GM18868 (cell line): ENCODE data around the gene SRSF11.

Source experiments
- ATAC-seq: cut with Tn5 transposase; IDR thresholded peaks from one replicate; pipeline ENCODE4 v1.9.1; 2021; ENCODE audit warnings: mild to moderate bottlenecking, moderate library complexity; ENCODE audit not compliant: unreplicated experiment

SRSF11 gene

GRCh38 chr1:70220517-70221237, 503 bp upstream of the SRSF11 start:
- ATAC-seq, result peak; percentile 1

- ATAC-seq, result no peak
Observed at GRCh38 chr1:70222716-70223235, 1.6 kb downstream of the SRSF11 start.

DNA sequence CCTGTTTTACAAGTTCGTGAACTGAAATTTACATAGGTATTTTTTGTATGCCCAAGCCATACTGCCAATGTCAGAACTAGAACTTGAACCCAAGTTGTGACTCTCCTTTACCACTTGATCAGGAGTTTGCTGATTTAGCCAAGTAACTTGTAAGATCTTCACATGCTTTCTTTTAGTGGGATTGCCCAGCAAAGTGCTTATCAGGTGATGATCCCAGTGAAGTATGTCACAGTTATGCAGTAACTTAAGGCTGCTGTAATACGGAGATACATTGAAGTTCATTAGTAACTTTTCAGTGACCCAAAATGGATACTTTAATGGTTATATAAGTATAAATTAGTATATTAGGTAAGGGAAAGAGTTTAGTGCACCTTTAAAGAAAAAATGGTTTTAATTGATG, 3.8 kb downstream of the SRSF11 start:
- ATAC-seq, result no peak

DNA sequence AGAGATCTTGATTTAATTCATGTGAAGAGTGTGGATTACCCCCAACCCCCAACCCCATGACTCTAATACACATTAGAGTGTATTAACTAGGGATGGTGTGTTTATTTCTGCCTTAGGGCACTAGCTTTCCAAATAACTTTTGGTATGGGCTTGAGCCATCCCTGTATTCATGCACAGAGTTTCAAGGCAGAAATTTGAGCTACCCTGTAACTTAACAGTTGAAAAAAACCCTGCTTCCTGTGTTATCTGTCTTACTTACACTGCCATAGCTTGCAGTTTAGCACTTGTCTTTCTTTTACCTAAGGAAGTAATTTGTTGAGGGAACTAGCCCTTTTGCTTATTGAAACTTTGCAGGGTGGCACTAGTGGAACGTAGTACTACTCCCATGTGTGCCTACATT, 6.3 kb downstream of the SRSF11 start:
- ATAC-seq, result peak; percentile 49

DNA sequence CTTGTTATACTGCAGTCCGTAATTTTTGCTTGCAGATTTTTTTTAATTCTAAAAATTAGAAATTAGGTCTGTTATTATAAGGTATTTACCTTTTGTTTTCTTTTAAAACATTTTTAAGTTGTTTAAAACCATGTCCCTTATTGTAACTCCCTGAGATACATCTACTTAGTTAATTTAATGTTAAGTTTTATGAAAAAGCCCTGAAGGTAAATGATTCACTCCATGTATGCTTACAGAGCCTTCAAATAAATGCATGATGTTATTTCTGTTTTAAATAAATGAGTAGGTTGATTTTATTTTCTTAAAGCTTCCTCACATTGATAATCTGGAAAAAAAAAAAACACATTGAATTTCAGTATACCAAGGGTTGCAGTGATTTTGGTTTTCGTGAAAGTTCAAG, 7.5 kb downstream of the SRSF11 start:
- no peak for ATAC-seq

GRCh38 chr1:70231475-70231874, 10.3 kb downstream of the SRSF11 start:
- ATAC-seq, result no peak

DNA sequence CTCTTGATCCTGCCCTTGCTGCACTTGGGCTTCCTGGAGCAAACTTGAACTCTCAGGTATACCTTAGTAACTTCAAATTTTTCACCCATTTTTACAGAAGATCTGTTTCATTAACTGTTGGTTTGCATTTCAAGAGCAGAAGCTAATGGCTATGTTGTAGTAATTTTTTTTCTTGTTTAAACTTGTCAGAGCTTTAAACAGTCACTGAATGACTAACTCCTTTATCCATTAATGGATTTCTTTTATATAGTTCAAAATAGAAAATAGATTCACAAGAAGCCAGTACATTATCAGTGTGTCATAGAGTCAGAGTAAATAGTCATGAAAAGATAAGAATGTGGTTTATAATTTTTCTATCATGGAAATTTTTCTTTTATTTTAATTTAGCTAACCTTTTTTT, 13.6 kb downstream of the SRSF11 start:
- no peak for ATAC-seq

DNA sequence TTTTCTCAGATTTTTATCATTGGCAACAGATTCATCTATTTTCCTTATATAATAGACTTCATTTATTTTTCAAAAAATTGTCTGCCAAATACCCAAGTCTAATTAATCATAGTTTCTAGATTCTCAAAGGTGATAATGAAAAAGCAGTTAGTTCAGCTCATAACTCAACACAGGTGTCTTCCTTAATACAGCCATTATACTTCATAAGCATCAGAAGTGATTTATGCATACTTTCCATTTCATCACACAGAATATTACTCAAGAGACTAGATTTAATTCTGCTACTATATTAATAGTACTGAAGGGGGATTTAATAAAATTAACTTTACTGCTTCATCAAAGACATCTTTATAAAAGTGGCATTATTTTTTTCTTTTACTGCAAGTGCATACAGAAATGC, 18.8 kb downstream of the SRSF11 start:
- no peak for ATAC-seq

GRCh38 chr1:70247122-70247521, 25.9 kb downstream of the SRSF11 start:
- ATAC-seq, result no peak

GRCh38 chr1:70247768-70248167, 26.6 kb downstream of the SRSF11 start:
- no peak for ATAC-seq

DNA sequence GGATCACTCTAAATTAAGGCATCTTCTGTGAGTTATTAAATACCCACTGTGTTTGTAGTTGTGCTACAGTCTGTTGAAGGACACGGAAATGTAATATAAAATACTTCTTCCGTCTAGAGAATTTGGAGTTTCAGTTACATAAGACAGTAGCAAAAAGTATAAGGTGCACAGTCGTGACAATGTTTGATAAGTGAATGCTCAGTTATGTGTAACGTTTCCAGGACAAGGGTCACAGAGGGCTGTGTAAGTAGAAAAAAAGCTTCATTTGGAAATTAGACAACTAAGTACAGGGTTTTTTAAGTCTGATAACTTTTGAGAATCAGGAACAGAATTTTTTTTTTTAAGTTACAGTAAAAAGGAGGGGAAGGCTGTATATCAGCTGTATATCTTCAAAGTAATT, 27.5 kb downstream of the SRSF11 start:
- ATAC-seq, result no peak

DNA sequence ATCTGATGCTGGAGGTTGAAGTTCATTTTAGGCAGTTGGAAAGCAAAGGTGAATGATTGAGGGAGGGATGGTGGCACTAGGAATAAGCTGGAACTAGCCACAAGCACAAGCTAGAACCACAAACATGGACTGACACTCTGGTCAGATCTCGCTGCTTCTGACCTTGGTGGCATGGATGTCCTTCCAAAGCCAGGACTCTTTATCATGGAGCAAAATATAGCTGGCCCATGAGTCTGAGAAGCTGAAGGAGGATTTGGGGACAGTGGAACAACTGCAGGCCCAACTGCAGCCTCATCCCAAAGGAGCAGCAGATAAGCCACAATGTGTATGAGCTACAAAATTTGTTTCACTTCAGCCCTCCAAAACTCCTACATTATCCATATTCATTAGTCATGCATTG, 35.5 kb downstream of the SRSF11 start:
- no peak for ATAC-seq

GRCh38 chr1:70264839-70265238, 43.7 kb downstream of the SRSF11 start:
- ATAC-seq, result no peak

GRCh38 chr1:70265946-70266345, 44.8 kb downstream of the SRSF11 start:
- ATAC-seq, result no peak

DNA sequence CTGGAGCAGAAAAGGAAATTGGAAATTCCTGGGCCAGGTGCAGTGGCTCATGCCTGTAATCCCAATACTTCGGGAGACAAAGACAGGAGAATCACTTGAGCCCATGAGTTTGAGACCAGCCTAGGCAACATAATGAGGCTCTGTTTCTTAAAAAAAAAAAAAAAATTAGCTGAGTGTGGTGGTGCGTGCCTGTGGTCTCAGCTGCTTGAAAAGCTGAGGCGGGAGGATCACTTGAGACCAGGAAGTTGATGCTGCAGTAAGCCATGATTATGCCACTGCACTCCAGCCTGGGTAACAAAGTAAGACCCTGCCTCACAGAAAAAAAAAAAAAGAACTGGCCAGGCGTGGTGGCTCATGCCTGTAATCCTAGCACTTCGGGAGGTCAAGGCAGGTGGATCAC, 56.7 kb downstream of the SRSF11 start:
- ATAC-seq, result no peak

- no peak for ATAC-seq
Observed at GRCh38 chr1:70278710-70279109, 57.5 kb downstream of the SRSF11 start.

DNA sequence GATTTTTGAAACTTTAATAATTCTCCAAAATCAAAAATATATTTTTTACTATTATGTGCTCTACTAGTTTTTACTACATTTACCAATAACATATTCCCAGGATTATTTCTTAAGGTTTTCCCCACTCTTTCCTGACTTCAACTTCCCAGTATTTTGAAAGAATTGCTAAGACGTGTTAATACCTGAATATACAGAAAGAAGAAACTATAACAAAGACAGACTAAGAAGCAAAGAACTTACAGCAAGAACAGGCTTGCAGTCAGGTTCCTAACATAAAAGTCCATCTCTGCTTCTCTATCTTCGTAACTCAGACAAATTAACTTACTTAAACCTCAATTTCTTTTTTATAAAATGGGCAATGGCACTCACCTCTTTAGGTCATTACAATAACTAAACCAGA, 63.2 kb downstream of the SRSF11 start:
- ATAC-seq, result no peak

- no peak for ATAC-seq
Observed at GRCh38 chr1:70286453-70286852, 65.3 kb downstream of the SRSF11 start.

DNA sequence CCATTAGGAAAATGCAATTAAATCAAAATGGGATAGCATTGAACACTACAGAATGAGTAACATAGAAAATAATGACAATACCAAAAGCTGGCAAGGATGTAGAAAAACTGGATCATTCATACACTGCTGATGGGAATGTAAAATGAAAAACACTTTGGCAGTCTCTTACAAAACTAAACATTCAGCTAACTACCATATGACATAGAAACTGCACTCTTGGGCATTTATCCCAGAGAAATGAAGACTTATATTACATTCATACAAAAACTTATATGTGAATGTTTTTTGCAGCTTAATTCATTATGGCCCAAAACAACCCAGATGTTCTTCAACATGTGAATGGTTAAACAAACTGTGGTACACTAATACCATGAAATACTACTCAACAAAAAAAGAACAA, 67.0 kb downstream of the SRSF11 start:
- no peak for ATAC-seq

- ATAC-seq, result no peak
Observed at GRCh38 chr1:70290218-70290617, 69.0 kb downstream of the SRSF11 start.

DNA sequence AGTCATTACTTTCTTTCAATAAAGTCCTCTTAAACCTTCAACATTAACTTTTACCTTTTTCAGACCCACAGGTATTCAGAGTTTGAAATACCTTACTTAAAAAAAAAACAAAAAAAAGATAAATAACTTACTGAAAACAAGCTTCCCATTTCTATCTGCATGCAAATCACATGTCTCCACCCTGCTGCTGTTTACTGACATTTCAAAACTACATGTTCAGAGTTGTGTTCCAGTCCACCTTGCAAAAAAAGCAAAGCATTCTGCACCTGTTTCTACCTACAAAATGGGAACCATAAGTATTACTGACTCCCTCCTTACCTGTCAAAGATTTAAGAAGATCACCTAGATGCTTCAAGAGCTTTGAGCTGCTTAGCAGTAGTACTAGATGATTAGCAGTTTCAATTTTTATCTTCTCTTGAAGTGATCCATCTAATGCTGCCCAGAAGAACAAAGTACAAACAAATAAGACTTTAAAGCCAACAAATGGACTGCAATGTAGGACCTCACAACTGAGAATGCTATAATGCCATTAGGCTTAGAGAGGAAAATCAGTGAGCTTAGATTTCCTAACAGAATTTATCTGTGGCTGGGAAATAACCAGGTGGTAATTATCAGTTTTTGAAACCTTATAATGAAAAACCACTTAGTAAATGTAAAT, 72.1 kb downstream of the SRSF11 start:
- ATAC-seq, result no peak

GRCh38 chr1:70295749-70296148, 74.6 kb downstream of the SRSF11 start:
- no peak for ATAC-seq

GRCh38 chr1:70299472-70299871, 78.3 kb downstream of the SRSF11 start:
- ATAC-seq, result no peak
